GM12801 (cell line): ENCODE results near the gene GMPS.

ENCODE experiments used
- CTCF ChIP-seq: IDR thresholded peaks from one replicate; pipeline ENCODE4 v1.5.1; 2011; ENCODE audit warnings: control low read depth; ENCODE audit not compliant: insufficient read length; ENCODE audit errors: extremely low read depth

The GMPS gene

DNA sequence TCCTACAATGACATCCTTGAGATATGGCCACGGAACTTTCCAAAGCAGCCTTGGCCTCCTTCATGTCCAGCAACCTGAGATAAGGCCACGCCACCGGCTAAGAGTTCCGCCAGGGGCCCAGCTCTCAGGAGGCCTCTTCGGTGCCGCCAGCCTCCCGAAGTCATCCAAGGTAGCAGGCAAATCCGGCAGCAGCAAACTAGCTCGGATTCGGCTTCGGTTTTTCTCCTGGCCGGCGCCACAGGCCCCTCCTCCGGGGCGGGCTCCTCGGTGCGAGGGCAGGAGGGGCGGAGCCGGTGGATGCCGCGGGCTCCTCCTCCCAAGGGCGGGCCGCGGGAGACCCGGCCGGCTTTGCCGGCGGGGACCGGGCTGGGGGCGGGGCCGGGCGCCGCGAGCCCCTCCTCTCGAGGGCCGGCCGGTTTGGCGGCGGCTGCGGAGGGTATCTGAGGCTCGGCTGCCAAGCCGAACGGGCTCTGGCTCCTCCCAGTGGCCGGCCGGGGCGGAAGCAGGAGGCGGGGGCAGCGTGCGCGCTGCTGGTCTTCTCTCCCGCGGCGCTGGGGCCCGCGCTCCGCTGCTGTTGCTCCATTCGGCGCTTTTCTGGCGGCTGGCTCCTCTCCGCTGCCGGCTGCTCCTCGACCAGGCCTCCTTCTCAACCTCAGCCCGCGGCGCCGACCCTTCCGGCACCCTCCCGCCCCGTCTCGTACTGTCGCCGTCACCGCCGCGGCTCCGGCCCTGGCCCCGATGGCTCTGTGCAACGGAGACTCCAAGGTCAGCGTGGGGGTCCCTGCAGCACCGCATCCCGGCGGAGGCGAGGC, at the start of gene GMPS:
GMPS (plus strand) TSS at position 518 of the 812 bp plus-strand sequence; CDS start at position 739, 221 bp downstream.
- TF ChIP-seq CTCF = no peak

- no peak for TF ChIP-seq CTCF
These were observed 34.9 kb upstream of the GMPS start for GRCh38 chr3:155835341-155836071.

DNA sequence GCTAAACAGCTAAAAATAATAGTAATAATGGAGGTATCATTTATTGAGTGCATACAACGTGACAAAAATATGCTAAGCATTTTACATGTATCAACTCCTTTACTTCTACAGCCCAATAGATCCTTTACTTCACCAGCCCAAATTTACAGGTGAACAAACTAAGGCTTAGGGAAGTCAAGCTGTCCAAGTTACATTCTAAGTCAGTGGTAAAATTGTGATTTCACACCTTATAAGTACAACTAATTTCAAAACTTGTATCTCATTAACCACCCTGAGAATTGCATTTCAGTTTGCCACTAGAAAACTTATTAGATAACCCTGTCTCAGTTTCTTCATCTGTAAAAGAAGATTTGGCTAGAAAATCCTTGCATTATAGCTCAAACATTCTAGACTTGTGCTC, 26.9 kb upstream of the GMPS start:
- TF ChIP-seq CTCF = no peak

- no peak for TF ChIP-seq CTCF
These were observed 24.3 kb upstream of the GMPS start for GRCh38 chr3:155846119-155846518.

GRCh38 chr3:155847993-155848392, 22.5 kb upstream of the GMPS start:
- no peak for TF ChIP-seq CTCF

GRCh38 chr3:155852341-155852740, 18.1 kb upstream of the GMPS start:
- TF ChIP-seq CTCF = no peak

GRCh38 chr3:155853214-155854140, 17.0 kb upstream of the GMPS start:
- TF ChIP-seq CTCF = no peak
